ENCODE measurements around the gene ADH6.
A peak's percentile ranks its signal among the peaks of the same experiment; 100 is the strongest.
"Not testable (repeated sequence)": the region's sequence is repeated elsewhere in the genome, so short reads cannot be mapped to it uniquely, and the experiment has no call there.

The ADH6 gene

DNA sequence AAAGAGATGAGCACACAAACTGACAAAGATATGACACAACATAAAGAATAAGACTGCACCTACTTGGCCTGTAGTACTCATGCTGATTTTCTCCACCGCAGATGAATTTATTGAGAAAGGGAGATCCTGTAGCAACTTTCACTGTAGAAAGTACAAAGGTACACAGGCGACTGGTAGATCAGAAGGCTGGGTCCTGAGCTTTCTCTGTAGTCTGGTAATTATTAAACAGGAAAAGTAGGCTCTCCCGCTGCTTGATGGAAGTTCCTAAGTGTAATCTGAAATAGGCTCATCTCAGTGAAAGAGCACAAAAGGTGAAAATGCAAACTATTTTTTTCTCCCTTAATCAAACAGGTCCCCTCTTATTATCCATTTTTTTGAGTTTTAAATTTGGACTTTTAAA, at the start of gene ADH6:
ADH6 (minus strand) TSS at position 175 of the 400 bp plus-strand sequence; CDS start at position 81, 94 bp downstream.
- DNase-seq, result no peak

DNA sequence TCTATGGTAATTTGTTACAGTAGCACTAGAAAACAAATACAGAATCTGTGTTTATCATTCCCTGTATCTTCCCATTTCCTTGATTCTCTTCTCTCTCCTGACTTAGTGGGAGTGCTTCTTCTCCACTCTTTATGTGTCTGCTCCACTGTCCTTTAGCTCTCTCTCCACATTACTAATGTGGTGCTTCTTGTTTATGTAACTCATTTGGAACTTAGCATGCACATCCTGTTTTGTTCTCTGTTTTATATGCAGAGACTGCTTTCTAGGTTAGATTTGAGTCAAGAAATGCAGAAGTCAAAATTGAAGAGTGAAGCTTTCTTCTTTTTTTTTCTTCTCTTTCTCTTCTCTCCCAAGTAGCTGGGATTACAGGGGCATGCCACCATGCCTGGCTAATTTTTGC, 45.9 kb upstream of the ADH6 start:
- no peak for DNase-seq

DNA sequence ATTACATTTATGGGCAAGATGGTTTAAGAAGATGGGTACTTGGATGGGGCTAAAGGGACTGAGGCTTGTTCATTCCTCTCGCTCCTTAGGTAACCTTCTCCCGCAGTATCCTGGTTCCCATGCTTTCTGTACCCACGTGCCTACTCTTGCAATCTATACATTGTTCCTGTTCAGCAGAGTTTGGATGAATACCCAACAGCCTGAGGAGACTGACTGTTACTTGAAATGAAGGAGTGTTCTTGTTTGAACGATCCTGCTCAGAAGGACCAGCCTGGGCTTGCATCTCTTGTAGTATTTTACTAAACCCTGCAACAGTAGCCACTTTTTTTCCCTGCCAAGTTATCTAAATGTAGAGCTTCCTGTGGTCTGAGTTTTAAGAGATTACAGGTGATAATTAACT, 33.7 kb upstream of the ADH6 start:
- no peak for DNase-seq

DNA sequence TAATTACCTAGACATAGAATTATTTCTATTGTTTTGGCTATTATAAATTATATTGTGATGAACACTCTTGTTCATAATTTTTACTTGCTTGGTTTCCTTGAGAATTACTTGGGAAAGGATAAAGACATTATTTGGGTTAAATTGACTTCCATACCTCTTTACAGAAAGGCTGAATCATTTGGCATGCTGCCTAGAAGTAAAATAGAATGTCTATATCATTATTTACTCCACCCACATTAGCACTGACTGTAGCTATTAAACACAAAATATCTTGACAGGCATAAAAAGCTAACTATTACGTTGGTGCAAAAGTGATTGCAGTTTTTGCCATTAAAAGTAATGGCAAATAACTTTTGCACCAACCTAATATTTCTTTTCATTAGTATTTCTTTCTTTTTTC, 29.7 kb upstream of the ADH6 start:
- DNase-seq, result peak; percentile 20

DNA sequence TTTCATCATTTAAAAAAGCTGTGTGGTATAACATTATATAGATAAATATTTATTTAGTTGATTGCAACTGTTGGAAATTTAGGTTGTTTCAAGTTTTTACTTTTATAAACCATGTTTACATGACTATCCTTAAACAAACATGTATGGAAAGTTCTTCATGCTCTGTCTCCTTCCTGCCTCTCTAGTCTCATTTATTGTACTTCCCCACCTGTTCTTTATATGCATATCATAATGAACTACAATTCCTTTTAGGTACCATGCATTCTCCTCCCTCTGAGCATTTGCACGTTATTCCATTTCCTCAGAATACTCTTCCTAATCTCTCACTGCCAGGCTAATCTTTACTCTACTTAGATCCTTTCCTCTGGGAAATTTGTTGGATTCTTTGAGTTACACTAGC, 16.9 kb upstream of the ADH6 start:
- no peak for DNase-seq

DNA sequence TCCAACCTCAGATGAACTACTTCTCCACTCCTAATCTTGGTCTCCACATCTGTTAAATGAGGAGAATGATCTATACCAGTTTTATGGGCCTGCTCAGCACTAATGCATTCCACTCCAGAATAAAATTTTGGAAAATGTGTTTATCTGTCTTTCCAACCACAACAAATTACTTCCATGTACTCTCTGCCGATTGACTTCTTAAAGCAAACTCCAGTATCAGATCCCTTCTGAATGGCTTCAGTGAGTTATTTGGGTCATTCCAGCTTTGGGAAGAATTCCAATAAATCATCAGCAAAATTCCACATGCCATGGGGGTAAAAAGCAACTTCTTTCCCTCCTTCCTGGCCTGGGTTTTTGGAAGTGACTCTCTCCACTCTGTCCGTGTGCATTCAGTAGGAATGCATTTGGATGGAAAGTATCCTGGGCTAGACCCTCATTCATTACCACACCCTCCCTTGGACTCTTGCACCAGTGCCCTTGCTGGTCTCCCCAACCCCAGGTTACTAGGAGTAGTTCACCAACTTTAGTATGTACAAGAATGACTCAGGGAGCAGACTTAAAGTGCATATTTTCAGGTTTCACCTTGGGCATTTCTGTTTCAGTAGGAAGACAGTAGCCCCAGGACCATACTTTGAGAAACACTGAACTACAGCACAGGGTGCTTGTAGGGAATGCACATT, 15.4 kb upstream of the ADH6 start:
- DNase-seq, result no peak

DNA sequence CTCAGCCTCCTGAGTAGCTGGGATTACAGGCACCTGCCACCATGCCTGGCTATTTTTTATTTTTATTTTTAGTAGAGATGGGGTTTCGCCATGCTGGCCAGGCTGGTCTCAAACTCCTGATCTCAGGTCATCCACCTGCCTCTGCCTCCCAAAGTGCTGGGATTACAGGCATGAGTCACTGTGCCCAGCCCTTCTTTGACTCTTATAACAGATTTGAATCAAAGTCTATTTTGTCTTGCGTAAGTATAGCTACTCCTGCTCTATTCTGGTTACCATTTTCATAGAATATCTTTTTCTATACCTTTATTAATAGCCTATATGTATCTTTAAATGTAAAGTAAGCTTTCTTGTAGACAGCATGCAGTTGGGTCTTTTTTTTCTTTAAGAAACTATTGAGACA, 14.4 kb upstream of the ADH6 start:
- DNase-seq, result not testable (repeated sequence)

DNA sequence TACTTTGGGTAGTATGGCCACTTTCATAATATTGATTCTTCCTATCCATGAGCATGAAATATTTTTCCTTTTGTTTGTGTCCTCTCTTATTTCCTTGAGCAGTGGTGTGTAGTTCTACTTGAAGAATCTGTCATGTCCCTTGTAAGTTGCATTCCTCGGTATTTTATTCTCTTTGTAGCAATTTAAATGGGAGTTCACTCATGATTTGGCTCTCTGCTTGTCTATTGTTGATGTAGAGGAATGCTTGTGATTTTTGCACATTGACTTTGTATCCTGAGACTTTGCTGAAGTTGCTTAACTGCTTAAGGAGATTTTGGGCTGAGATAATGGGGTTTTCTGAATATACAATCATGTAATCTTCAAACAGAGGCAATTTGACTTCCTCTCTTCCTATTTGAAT, 9.7 kb upstream of the ADH6 start:
- not testable (repeated sequence) for DNase-seq

DNA sequence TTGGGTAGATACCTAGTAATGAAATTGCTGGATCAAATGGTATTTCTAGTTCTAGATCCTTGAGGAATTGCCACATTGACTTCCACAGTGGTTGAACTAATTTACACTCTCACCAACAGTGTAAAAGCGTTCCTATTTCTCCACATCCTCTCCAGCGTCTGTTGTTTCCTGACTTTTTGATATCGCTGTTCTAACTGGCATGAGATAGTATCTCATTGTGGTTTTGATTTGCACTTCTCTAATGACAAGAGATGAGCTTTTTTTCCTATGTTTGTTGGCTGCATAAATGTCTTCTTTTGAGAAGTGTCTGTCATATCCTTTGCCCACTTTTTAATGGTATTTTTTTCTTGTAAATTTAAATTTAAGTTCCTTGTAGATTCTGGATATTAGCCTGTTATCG, 8.6 kb upstream of the ADH6 start:
- DNase-seq, result not testable (repeated sequence)

DNA sequence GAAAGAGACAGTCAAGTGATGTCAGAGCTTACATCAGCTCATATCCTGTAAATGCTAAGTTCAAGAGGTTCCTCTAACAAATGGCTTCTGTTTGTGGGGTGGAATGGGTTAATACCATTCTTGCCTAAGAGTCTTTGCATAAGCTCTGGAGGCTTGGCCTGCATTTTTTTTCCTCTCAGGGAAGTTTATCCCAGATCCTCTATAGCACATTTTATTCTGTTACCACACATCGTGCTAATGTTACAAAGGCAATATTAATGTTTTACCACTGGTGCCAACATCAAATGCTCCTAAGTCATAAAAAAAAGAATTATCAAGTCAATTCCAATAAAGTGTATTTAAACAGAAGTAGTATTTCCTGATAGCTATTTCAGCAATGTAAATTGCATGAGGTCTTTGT, 2.9 kb upstream of the ADH6 start:
- DNase-seq, result no peak

DNA sequence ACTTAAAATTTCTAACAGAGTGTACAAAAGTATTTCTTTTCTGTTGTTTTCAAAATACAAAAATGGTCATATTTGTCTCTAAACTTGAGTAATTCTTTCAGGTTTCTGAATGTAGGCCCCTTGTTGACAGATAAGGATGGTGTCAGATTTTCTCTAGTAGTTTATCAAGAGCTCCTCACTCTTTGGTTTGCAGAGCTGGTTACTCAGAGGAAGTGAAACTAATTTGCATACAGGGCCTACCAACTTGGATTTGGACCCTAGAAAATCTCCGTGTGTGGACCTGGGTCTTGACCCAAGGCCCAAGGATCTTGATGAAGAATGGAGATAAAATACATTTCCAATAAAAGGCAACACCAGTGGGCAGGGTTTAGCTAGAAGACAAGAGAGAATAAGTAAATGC, 433 bp upstream of the ADH6 start:
- no peak for DNase-seq

DNA sequence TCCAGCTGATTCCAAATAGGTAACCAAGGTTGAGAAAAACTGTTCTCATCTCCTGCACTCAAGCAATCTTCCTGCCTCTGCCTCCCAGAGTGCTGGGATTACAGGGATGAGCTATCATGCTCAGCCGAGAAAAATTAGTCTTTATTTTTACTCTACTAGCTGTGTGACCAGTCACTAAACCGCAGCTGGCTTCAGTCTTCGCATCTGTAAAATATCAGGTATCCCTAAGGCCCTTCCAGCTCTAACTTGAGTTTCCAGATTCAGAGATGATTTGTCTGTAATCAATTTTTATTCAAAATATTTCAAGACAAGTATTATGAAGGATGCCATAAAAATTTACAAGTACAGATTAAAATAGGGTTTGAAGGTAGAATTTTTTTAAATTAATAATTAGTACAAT, 3.5 kb downstream of the ADH6 start:
- DNase-seq, result no peak

DNA sequence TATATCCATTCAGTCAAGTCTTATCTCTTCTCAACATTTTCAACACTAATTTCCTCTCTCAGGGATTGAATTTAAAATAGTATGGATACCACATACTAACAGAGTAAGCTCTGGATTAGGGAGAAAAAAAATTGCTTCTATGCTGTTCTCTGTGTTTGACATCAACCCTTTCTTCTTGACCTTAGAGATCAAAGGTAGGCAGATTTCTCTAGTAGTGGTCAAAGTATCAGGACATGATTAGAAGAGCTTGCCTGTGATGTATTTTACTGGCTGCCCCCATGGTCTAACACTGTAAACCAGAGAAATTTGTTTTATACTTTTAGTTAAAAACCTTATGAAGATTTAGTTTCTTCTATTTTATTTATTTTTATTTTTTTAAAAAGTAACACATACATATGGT, 8.3 kb downstream of the ADH6 start:
- DNase-seq, result no peak

DNA sequence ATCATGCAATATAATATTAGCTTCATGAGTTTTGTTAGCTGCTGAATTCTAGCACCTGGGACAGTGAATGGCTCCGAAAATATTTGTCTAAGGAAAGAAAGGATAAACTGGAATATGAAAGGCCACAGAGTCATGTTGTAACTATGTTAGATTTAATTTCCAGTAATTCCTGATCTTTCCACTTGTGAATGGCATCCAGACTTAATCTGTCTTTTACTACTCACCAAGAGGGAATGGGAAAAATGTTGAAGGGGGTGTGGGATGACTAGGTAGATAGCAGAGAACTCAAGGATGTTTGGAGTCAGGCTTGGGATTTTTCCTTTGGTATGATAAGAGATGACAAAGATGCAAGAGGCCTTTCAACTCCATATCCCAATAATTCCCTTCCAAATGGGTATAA, 9.4 kb downstream of the ADH6 start:
- no peak for DNase-seq

DNA sequence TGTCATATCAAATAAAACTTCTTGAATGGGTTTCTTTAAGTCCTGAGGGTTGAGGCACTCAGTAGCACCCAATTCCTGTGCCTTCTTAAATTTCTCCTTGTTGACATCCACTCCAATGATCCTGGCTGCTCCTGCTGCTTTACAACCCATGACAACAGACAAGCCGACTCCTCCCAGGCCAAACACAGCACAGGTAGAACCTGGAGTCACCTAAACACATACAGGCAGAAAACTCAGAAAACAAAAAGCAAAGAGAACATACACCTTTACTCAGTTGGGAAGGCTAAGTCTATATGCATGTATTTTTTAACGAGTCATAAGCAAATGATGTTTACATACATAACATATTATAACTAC, 10.3 kb downstream of the ADH6 start:
- no peak for DNase-seq

DNA sequence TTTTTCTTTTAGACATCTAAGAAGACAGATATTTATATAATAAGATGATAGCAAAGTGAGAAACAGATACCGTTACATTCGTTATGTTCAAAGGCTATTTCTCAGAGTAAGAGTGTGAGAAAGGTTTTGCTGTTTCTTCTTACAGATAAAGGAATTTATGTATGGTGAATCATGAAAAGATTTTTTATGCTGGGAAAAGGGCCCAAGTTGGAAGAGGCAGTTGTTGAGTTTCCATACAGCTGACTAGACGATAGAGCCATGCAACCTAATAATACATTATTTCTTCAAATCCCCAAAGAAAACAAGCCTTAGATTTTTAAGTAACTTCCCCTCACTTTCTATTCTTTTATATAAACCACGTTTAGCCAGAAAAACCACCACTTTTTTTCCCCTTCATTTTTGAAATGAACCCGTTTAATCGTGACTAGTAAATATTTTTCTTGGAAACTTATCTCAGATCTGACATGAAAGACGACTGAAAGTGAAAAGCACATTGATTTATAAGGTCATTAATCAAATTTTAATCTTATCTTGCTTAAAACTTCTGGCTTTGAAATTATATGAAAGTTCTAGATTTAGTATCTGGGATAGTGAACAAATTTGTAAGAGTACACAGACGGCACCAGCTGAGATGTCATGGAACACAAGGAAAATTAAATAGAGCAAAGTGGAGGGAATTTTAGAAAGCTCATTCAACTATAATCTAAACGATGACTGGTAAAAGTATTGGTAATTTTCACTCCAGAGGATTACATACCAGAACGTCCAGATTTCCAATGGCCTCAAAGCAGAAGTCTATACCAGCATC, 10.9 kb downstream of the ADH6 start:
- no peak for DNase-seq

DNA sequence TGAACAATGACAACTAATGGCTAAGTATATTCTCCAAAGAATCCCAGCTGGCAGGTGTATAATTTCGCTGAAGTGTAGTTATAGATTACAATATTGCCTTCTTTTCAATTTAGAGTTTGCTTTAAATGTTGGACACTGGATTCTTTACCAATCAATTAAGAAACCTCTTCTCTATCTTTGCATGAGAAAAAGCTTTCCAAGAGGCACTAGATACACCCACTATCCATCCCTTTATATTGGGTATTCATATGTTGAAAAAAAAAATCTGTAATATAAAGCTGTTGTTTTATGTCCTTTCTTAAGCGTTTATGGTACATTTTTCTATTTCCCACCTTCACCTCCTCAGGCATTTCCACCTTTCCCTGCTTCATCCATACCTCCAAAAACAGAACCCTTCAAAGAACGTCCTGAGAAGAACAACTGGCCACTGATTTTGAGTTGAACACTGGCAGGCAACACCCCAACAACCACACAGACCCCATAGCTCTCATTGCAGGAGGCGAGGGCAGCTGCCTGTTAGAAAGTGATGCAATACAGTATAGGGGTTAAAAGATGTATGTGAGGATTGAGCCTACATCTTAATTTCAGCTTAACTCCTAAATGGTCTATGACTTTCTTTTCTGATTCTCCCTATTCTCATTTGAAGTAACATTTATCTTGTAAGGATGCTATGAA, 11.8 kb downstream of the ADH6 start:
- no peak for DNase-seq

DNA sequence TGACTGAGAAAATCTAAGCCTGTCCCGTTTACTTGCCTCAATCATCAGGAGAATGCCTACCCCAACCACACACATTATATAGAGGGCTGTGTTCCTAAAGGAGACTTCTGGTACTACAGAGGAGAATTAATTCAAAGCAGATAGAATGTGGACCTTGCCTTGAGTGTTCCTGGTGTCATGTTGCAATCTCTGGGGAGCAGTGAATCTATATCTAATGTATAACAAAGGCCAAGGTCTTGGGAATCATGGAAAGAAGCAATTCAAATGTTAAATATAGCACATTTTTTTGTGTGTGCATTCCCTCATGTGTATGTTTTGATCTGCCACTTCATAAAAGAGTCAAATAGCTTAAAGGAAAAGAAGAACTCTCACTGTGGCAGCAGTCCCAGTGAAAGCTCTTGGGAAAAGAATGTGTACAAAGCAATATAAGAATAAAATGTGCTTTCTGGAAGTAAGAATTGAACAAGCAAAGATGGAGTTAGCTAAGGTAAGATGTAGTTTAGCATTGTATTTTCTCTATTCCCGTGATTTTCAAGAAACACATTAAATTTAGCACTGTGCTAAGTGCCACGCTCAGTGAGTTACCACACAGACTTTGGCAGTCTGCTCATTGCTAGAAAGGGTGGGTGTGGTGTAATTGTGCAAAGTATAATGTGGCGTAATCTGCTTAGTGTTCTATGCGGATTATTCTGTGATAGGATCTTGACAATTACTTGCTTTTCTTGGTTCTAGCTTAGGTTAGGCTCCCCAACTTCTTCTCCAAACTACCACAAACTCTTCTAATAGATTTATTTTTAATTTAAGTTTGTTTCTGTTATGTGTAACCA, 13.7 kb downstream of the ADH6 start:
- no peak for DNase-seq

DNA sequence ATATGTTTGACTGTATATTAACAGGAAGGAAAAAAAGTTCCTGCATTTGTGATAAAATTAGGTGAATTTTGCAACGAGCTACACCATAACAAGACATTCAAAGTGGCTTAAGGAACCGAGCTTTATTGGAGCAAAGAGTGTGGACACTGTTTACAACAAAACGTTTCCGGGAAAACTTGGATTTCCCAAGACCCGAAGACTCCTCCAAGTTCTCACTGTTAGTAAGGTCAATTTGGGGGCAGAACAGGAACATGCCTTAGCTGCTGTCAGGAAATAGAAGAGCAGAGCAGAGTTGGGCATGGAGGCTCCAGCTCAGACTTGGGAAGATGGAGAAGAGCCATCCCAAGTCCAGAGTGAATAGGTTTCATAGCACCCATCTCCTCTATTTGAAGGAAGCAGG, 16.5 kb downstream of the ADH6 start:
- DNase-seq, result no peak

DNA sequence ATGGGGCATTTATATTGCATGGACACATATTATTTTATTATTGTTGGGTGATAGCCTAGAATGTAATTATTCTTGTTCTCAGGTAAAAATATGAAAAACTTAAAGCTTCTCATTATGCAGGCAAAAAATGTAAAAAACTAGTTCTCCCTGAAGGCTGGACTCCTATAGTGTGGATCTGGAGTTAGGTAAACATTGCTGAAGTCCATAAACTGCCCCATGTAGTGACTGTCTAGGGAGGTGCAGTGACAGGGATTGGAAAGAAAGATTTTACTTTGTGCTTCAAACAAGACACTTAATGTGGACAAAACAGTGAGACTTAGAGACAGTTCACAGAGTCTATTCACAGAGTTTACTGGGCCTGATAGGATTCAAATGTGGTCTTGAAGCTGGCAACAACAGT, 17.0 kb downstream of the ADH6 start:
- no peak for DNase-seq

DNA sequence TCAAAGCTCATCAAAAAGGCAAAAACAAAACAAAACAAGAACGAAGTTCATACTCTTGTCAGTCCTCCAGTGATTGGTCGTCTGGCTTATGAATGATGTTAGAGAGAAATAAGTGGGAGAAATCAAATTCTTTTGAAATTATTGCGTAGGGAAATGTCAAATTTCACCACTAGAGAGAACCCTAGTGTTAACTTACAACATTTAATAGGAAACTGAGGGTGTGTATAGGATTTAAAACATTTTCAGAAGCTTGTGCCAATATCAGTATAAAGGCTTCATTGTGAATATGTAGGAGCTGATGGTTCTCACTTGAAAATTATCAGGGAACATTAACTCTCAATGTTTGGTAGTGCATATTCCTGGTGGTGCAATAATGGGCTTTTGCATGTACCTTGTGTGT, 17.4 kb downstream of the ADH6 start:
- DNase-seq, result no peak

DNA sequence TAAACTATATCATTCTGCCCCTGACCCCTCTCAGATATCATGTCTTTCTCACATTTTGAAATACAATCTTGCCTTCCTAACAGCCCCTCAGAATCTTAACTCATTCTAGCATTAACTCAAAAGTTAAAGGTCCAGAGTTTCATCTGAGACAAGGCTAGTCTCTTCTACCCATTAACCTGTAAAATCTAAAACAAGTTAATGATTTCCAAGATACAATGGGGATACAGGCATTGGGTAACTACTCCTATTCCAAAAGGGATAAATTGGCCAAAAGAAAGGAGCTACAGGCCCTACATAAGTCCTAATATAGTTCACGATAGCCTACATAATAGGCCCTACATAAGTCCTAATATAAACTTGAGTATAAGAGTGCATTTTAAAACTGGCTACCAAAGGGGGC, 18.9 kb downstream of the ADH6 start:
- DNase-seq, result no peak

DNA sequence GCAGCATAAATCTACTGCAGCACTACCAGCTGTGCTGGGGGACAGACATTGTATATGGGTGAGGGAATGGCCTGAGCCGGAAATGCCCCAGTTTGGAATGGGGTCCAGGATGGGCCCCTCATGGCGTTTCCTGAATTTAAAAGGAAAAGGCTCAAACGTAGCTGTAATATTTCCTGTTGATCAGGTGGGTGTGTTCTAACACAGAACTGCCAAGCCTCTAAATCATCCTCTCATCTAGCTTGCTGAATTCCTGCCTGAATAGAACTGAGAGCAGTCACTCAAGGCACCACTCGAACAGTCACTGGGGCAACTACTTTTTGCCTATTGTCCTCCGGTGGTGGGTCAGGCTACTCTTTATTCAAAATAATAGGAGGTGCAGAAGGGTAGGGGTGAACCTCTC, 28.7 kb downstream of the ADH6 start:
- no peak for DNase-seq

Data from COR-L47 (cell line).